OCI-LY3 (cell line): Measurements from ENCODE around the gene JAML.

Experiments
- H2AFZ ChIP-seq: fragments of 200-600, 300-600 bp; shearing (Covaris generic); 2 replicates; pipeline ENCODE4 v1.6.0; 2014; ENCODE audit warnings: antibody characterized with exemption, low read depth, low read length
- H3K27ac ChIP-seq: fragments of 200-600, 300-600 bp; sonication (generic); 2 replicates; pipeline ENCODE4 v1.5.1; 2014; ENCODE audit warnings: mild to moderate bottlenecking, low read length, moderate library complexity, mixed read lengths
- H3K27me3 ChIP-seq: fragments of 200-600, 300-600 bp; sonication (generic); 2 replicates; pipeline ENCODE4 v1.6.1; 2014; ENCODE audit warnings: low read depth, low read length, mixed read lengths
- H3K36me3 ChIP-seq: fragments of 200-600, 300-600 bp; sonication (generic); replicated peaks from 2 replicates; pipeline ENCODE3; 2014; ENCODE audit warnings: low read depth, low read length, mixed read lengths
- H3K4me1 ChIP-seq: fragments of 300-600, 200-600 bp; sonication (generic); 2 replicates; pipeline ENCODE4 v1.6.1; 2014; ENCODE audit warnings: low read length, mixed read lengths
- H3K4me2 ChIP-seq: fragments of 200-600, 300-600 bp; sonication (generic); 2 replicates; pipeline ENCODE4 v1.6.1; 2014; ENCODE audit warnings: low read length, mixed read lengths
- H3K4me3 ChIP-seq: fragments of 300-600, 200-600 bp; sonication (generic); 2 replicates; pipeline ENCODE4 v1.5.1; 2014; ENCODE audit warnings: antibody characterized with exemption, mild to moderate bottlenecking, low read length, moderate library complexity
- H3K79me2 ChIP-seq: fragments of 300-600, 200-600 bp; shearing (Covaris generic); 2 replicates; pipeline ENCODE4 v1.6.1; 2014; ENCODE audit warnings: mild to moderate bottlenecking, low read length, mixed read lengths
- H3K9ac ChIP-seq: fragments of 300-600, 200-600 bp; shearing (Covaris generic); 2 replicates; pipeline ENCODE4 v1.6.0; 2014; ENCODE audit warnings: mild to moderate bottlenecking, low read length, moderate library complexity
- H3K9me3 ChIP-seq: fragments of 200-600, 300-600 bp; shearing (Covaris generic); 2 replicates; pipeline ENCODE4 v1.6.1; 2014; ENCODE audit warnings: low read length, mixed read lengths; ENCODE audit not compliant: insufficient read depth
- H4K20me1 ChIP-seq: fragments of 200-600, 300-600 bp; sonication (generic); 2 replicates; pipeline ENCODE4 v1.6.1; 2016; ENCODE audit warnings: low read length, mixed read lengths; ENCODE audit not compliant: insufficient read depth
- EZH2phosphoT487 ChIP-seq: fragments of 200-600 bp; shearing (Covaris generic); IDR thresholded peaks from 2 replicates; pipeline ENCODE4 v1.6.1; 2018; ENCODE audit warnings: antibody characterized with exemption, mixed run types, low read depth
- TF ChIP-seq, protein P1 (sequence below): fragments of 200-600, 300-600 bp; sonication (generic); IDR thresholded peaks from 2 replicates; pipeline ENCODE4 v1.5.1; 2014; ENCODE audit warnings: antibody characterized with exemption, low read length, low read depth

Gene JAML

DNA sequence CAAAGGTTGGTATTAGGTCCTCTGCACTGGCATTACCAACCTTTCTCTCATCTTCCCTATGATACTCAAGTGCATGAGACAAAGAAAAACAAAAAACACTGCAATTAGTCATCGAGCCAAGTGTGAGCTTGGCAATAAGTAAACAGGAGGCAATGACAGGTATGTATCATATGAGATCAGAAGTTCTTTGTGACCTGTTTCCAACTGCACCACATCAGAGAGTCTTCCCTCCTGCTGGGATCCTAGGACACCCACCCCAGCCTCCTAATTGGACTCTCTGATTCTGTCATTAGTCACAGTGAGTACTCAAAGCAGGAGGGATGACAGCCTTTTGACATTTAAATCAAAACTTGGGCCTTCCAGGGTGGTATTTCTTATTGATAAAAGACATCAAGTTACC lies 7.8 kb upstream of the JAML start:
- H3K9ac ChIP-seq: no peak overlapping the region
- H3K9me3 ChIP-seq: no peaks in the 10 kb centered on the region
- no peak overlapping the region for H3K4me2 ChIP-seq
- no peaks in the 10 kb centered on the region for H4K20me1 ChIP-seq
- H3K4me3 ChIP-seq: no peak overlapping the region
- H3K79me2 ChIP-seq: no peaks in the 10 kb centered on the region
- no peak overlapping the region for H2AFZ ChIP-seq
- H3K36me3 ChIP-seq: no peaks in the 10 kb centered on the region
- peaks cover 10% of the 10 kb centered on the region for H3K4me1 ChIP-seq
- H3K27me3 ChIP-seq: no peaks in the 10 kb centered on the region
- no peak overlapping the region for H3K27ac ChIP-seq
- TF ChIP-seq, protein P1, sequence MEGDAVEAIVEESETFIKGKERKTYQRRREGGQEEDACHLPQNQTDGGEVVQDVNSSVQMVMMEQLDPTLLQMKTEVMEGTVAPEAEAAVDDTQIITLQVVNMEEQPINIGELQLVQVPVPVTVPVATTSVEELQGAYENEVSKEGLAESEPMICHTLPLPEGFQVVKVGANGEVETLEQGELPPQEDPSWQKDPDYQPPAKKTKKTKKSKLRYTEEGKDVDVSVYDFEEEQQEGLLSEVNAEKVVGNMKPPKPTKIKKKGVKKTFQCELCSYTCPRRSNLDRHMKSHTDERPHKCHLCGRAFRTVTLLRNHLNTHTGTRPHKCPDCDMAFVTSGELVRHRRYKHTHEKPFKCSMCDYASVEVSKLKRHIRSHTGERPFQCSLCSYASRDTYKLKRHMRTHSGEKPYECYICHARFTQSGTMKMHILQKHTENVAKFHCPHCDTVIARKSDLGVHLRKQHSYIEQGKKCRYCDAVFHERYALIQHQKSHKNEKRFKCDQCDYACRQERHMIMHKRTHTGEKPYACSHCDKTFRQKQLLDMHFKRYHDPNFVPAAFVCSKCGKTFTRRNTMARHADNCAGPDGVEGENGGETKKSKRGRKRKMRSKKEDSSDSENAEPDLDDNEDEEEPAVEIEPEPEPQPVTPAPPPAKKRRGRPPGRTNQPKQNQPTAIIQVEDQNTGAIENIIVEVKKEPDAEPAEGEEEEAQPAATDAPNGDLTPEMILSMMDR: no peak
- no peak for TF ChIP-seq EZH2phosphoT487

DNA sequence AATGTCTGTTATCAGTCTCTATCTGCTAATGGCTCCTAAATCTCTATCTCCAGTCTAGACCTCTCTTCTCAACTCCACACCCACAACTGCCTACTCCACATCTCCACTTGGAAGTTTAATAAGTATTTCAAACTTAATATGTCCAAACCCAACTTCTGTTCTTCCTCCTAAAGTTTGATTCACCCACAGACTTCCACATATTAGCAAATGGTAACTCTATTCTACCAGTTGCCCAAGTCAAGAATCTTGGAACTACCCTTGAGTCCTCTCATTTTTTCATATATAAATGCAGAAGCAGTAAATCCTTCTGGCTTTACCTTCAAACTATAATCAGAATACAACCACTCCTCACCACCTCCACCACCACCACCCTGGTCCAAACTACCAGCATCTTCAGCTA lies 6.7 kb upstream of the JAML start:
- Histone ChIP-seq H3K79me2 (no peaks in the 10 kb centered on the region), H3K4me2 (no peak overlapping the region), H3K36me3 (no peaks in the 10 kb centered on the region), H3K27me3 (no peaks in the 10 kb centered on the region), H3K4me3 (no peak overlapping the region), H3K9ac (no peak overlapping the region), H3K9me3 (no peaks in the 10 kb centered on the region), H4K20me1 (no peaks in the 10 kb centered on the region), H2AFZ (no peak overlapping the region), H3K4me1 (peaks cover 13% of the 10 kb centered on the region), H3K27ac (no peak overlapping the region)
- no peak for TF ChIP-seq EZH2phosphoT487
- TF ChIP-seq, protein P1: no peak

DNA sequence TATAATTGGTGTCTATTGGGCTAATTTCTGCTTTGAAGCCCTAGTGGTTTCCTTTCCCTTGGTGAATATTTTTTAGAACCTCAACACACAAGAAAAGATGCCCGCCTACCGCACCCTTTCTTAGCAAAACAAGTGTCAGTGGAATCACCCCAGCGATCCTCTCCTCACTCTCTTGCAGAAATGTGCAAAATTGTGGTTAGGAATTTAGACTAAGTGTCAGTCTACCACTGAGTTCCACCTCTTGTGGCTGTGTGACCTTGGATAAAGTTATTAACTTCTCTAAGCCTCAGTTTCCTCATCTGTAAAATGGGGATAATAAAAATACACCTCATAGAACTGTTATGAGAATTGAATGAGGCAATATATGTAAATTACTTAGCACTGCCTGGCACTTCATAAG lies 5.3 kb upstream of the JAML start:
- Histone ChIP-seq H3K36me3 (no peaks in the 10 kb centered on the region), H3K27ac (no peak overlapping the region), H3K27me3 (no peaks in the 10 kb centered on the region), H3K4me3 (no peak overlapping the region), H3K4me2 (no peak overlapping the region), H3K4me1 (peaks cover 17% of the 10 kb centered on the region), H4K20me1 (no peaks in the 10 kb centered on the region), H3K9me3 (no peaks in the 10 kb centered on the region), H3K9ac (no peak overlapping the region), H3K79me2 (no peaks in the 10 kb centered on the region), H2AFZ (no peak overlapping the region)
- TF ChIP-seq EZH2phosphoT487: no peak
- TF ChIP-seq, protein P1: no peak

DNA sequence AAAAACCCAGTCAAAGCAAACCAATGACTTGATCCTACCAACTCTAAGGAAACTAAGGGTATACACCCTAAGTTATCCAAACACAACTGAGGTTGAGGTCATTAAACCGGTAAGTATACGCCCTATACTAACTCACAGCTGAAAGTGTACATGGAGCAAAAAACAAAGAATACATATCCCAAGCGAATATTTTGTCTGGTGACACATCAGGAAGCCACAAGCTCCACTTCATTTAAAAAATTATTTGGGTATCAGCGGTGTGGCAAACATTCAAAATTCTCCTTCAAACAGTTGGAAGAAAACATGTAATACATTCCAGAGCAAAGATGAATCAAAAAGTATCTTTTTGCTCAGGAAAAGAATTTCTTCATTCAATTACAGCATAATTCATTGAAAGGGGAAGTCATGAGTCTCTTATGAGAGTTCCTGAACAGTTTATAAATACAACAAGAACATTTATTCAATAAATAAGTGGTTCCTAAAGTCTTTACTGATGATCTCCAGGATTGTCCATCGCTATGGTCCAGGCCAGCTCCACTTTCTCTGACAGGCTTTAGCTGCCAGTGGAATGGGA lies 4.5 kb upstream of the JAML start:
- no peaks in the 10 kb centered on the region for H3K9me3 ChIP-seq
- no peak overlapping the region for H3K4me3 ChIP-seq
- H3K4me2 ChIP-seq: no peak overlapping the region
- H3K9ac ChIP-seq: no peak overlapping the region
- no peaks in the 10 kb centered on the region for H3K27me3 ChIP-seq
- H2AFZ ChIP-seq: no peak overlapping the region
- H3K79me2 ChIP-seq: no peaks in the 10 kb centered on the region
- H4K20me1 ChIP-seq: no peaks in the 10 kb centered on the region
- H3K4me1 ChIP-seq: peaks cover 24% of the 10 kb centered on the region
- H3K36me3 ChIP-seq: no peaks in the 10 kb centered on the region
- TF ChIP-seq EZH2phosphoT487: no peak
- TF ChIP-seq, protein P1: no peak
- H3K27ac ChIP-seq: no peak overlapping the region
